Bronchial epithelial cell (primary cell): Measurements from ENCODE around the gene POU4F3. TPM values are rescaled to one million over a fixed set of nuclear protein-coding genes. Genes with fewer than 3 reads are reported as not detected.

Experiments used
- DNase-seq: peaks from one replicate; pipeline ENCODE4 v3.0.0-alpha.2; 2010; ENCODE audit warnings: low read depth
- FAIRE-seq: peaks from 2 replicates; lab custom pipeline; 2011; peaks lifted over from hg19 to GRCh38; lab: Jason Lieb, UNC
- H3K27me3 ChIP-seq: 2 replicates; pipeline ENCODE4 v1.5.1; 2011; ENCODE audit warnings: low read length; ENCODE audit not compliant: control insufficient read depth, insufficient read depth
- H3K36me3 ChIP-seq: 2 replicates; pipeline ENCODE4 v1.5.1; 2011; ENCODE audit warnings: low read length; ENCODE audit not compliant: control insufficient read depth, insufficient read depth
- H3K4me3 ChIP-seq: 2 replicates; pipeline ENCODE4 v1.5.1; 2011; ENCODE audit warnings: mild to moderate bottlenecking, low read depth, low read length, control low read depth
- CTCF ChIP-seq: IDR thresholded peaks from 2 replicates; pipeline ENCODE4 v1.5.1; 2011; ENCODE audit warnings: mild to moderate bottlenecking, moderate library complexity, low read length, control low read depth, inconsistent platforms; ENCODE audit not compliant: insufficient read depth, severe bottlenecking
- total RNA-seq: library from RNA; depleted of rRNA; stranded (reverse); fragments of >200 nt; gene quantifications from 2 replicates; pipeline ENCODE4 v1.2.1, GENCODE V29; 2014

POU4F3 gene
- total RNA-seq, 1 donor from 2014 or later, result not detected

DNA sequence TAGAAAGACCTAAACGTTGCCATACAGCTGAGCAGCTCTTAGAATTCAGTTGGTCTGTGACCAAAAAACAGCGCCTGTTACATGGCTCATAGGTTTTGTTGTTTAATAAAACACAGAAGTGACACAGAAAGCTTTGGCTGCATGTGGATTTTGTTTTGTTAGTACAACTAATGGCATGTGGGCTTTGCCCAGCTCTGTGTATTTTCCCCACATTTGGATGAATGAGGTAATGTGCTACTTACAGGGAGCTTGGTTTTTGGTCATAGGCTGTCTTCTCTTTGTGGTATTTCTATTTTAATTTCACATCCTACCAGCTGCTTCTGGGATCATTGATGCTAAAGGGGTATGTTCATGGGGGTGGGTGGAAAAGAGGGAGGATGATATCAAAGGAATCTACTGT, 37.0 kb upstream of the POU4F3 start:
- FAIRE-seq (no peak), DNase-seq (no peak)
- no peaks in the 10 kb centered on the region for H3K36me3 ChIP-seq
- H3K27me3 ChIP-seq, result no peaks in the 10 kb centered on the region
- no peak overlapping the region for H3K4me3 ChIP-seq
- TF ChIP-seq CTCF, result no peak

DNA sequence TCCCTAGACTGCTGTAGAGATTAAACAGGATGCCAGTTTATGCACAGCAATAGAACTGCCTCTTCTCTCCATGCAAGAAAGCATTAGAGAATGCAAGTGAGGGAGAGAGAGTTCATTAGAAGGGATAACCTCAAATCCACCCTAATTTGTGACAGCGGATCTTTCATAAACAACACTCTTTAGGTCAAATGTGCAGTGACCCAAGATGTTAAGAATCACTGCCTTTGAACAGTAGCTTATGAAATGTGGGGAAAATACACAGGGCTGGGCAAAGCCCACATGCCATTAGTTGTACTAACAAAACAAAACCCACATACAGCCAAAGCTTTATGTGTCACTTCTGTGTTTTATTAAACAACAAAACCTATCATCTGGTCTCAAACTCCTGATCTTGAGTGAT, 36.2 kb upstream of the POU4F3 start:
- DNase-seq (no peak), FAIRE-seq (no peak)
- TF ChIP-seq CTCF, result no peak
- Histone ChIP-seq H3K4me3 (no peak overlapping the region), H3K27me3 (peaks cover under 1% of the 10 kb centered on the region), H3K36me3 (no peaks in the 10 kb centered on the region)

DNA sequence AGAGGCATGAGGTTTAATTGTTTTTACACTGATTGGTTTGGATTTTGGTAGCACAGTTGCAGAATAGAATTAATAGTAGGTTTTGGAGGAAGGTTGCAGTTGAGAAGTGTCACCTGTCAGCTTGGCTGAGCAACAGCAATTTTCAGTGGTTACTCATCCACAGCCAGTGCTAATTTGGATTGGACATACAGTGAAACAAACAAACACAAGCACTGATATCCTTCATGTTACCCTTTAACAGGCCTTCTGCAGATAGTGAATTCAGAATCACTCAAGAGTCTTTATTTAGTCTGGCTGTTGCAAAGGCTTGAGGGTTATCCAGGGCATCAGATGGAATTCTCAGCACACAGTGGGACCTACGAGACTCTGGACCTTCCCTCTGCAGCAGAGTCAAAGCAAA, 31.8 kb upstream of the POU4F3 start:
- Histone ChIP-seq H3K4me3 (no peak overlapping the region), H3K27me3 (peaks cover 3% of the 10 kb centered on the region), H3K36me3 (no peaks in the 10 kb centered on the region)
- TF ChIP-seq CTCF, result no peak
- DNase-seq (peak; percentile 17), FAIRE-seq (no peak)

- no peak overlapping the region for H3K4me3 ChIP-seq
- H3K27me3 ChIP-seq, result peaks cover 3% of the 10 kb centered on the region
- DNase-seq (no peak), FAIRE-seq (no peak)
- no peak for TF ChIP-seq CTCF
- no peaks in the 10 kb centered on the region for H3K36me3 ChIP-seq
Observed at GRCh38 chr5:146307796-146308195, 30.8 kb upstream of the POU4F3 start.

GRCh38 chr5:146310540-146310939, 28.1 kb upstream of the POU4F3 start:
- H3K36me3 ChIP-seq, result no peaks in the 10 kb centered on the region
- H3K4me3 ChIP-seq, result no peak overlapping the region
- H3K27me3 ChIP-seq, result peaks cover 4% of the 10 kb centered on the region
- DNase-seq, result no peak
- no peak for TF ChIP-seq CTCF
- FAIRE-seq, result no peak

- FAIRE-seq (no peak), DNase-seq (no peak)
- H3K27me3 ChIP-seq, result peaks cover 4% of the 10 kb centered on the region
- H3K4me3 ChIP-seq, result no peak overlapping the region
- no peaks in the 10 kb centered on the region for H3K36me3 ChIP-seq
- TF ChIP-seq CTCF, result no peak
Observed at GRCh38 chr5:146311278-146311677, 27.4 kb upstream of the POU4F3 start.
